K562 (cell line): Measurements from ENCODE around the gene ADGRB3. TPM values are rescaled to one million over a fixed set of nuclear protein-coding genes. Genes with fewer than 3 reads are reported as not detected.

Experiments
- ATAC-seq: fragments of 200-7000 bp; cut with Tn5 transposase; 3 replicates; pipeline ENCODE4 v1.9.1; 2020; ENCODE audit warnings: moderate library complexity
- BruUV-seq: library from RNA; stranded (reverse); fragments of 400-500 nt; replicated peaks from 2 replicates; lab custom pipeline; 2021; lab: Mats Ljungman, UMichigan
- CTCF ChIA-PET: fragments of 300-600 bp; formaldehyde crosslinking; extraction: SDS; loops from one replicate; lab custom pipeline; 2021; ENCODE audit warnings: low intra/inter-chr PET ratio; lab: Yijun Ruan, JAX
- POLR2A ChIA-PET: fragments of 300-600, 350-650 bp; sonication (Branson Sonifier 250); formaldehyde crosslinking; extraction: SDS; loops from one replicate; lab custom pipeline; 2021; ENCODE audit warnings: antibody characterized with exemption, inconsistent platforms; lab: Yijun Ruan, JAX
- DNase-seq, 4 experiments: peaks; one replicate each; pipeline versions ENCODE4 v3.0.0 to v3.0.0-alpha.2; 2011 to 2018; ENCODE audit warnings: low spot score in 3 of 4, mixed read lengths in 3 of 4; ENCODE audit errors: extremely low read depth in 1 of 4
- FAIRE-seq: peaks from 2 replicates; lab custom pipeline; 2011; peaks lifted over from hg19 to GRCh38; lab: Jason Lieb, UNC
- H2AFZ ChIP-seq: 2 replicates; pipeline ENCODE4 v1.6.0; 2011; ENCODE audit warnings: low read depth, low read length, control low read depth, inconsistent platforms
- H3K27ac ChIP-seq: fragments of 200-600 bp; 3 replicates; pipeline ENCODE4 v1.8.0; 2011; ENCODE audit warnings: low read depth, mild to moderate bottlenecking, control low read depth, inconsistent platforms, low read length, moderate library complexity, mixed read lengths; ENCODE audit errors: extremely low read depth
- H3K27me3 ChIP-seq, 2 experiments: fragments of 300-600 bp in 1 of 2; 2 replicates in 1 of 2; 3 replicates in 1 of 2; pipeline versions ENCODE4 v1.6.0 to v1.8.0; 2011; ENCODE audit warnings: inconsistent platforms in 2 of 2, low read length in 2 of 2, mild to moderate bottlenecking in 1 of 2, mixed read lengths in 1 of 2, moderate library complexity in 1 of 2; ENCODE audit not compliant: control insufficient read depth in 2 of 2, insufficient read depth in 2 of 2
- H3K36me3 ChIP-seq: fragments of 300-600 bp; 3 replicates; pipeline ENCODE4 v1.8.0; 2011; ENCODE audit warnings: mild to moderate bottlenecking, low read length, inconsistent platforms; ENCODE audit not compliant: control insufficient read depth, insufficient read depth
- H3K4me1 ChIP-seq, 2 experiments: fragments of 200-600 bp in 1 of 2; replicated peaks in 1 of 2; 2 replicates in 1 of 2; 3 replicates in 1 of 2; pipeline versions ENCODE4 v1.5.1 to v1.8.0; 2011; ENCODE audit warnings: inconsistent platforms in 2 of 2, low read length in 2 of 2, mild to moderate bottlenecking in 1 of 2, mixed read lengths in 1 of 2, moderate library complexity in 1 of 2; ENCODE audit not compliant: control insufficient read depth in 2 of 2, insufficient read depth in 2 of 2
- H3K4me2 ChIP-seq: 2 replicates; pipeline ENCODE4 v1.6.1; 2011; ENCODE audit warnings: low read length, control low read depth, inconsistent platforms, mixed read lengths; ENCODE audit not compliant: insufficient read depth
- H3K4me3 ChIP-seq: fragments of 200-600 bp; sonication (generic), shearing (Covaris generic); 2 replicates; pipeline ENCODE4 v1.5.1; 2016; ENCODE audit warnings: control low read depth, inconsistent platforms
- H3K79me2 ChIP-seq: fragments of 200-600 bp; 3 replicates; pipeline ENCODE4 v1.8.0; 2011; ENCODE audit warnings: low read length, inconsistent platforms; ENCODE audit not compliant: control insufficient read depth, insufficient read depth
- H3K9ac ChIP-seq, 2 experiments: 2 replicates each; pipeline versions ENCODE4 v1.6.0 to v1.6.1; 2011; ENCODE audit warnings: low read depth in 2 of 2, low read length in 2 of 2, control low read depth in 1 of 2, inconsistent platforms in 1 of 2, mild to moderate bottlenecking in 1 of 2, mixed read lengths in 1 of 2; ENCODE audit not compliant: insufficient read depth in 1 of 2
- H3K9me1 ChIP-seq: one replicate; pipeline ENCODE4 v1.6.0; 2011; ENCODE audit warnings: inconsistent platforms, mild to moderate bottlenecking, low read length, moderate library complexity; ENCODE audit not compliant: control insufficient read depth, insufficient read depth
- H3K9me3 ChIP-seq: replicated peaks from 2 replicates; pipeline ENCODE4 v1.5.1; 2011; ENCODE audit warnings: low read depth, low read length, inconsistent platforms; ENCODE audit not compliant: control insufficient read depth, insufficient read depth
- H4K20me1 ChIP-seq: replicated peaks from 2 replicates; pipeline ENCODE4 v1.6.1; 2011; ENCODE audit warnings: low read length, inconsistent platforms, mixed read lengths; ENCODE audit not compliant: control insufficient read depth, insufficient read depth
- HNRNPK ChIP-seq: fragments of 200-400 bp; formaldehyde crosslinking; IDR thresholded peaks from one replicate; pipeline ENCODE4 v1.6.1; 2018; ENCODE audit warnings: mild to moderate bottlenecking, low read depth, low read length; ENCODE audit not compliant: poor library complexity, severe bottlenecking
- JUNB ChIP-seq: fragments of 450-650 bp; formaldehyde crosslinking; conservative IDR thresholded peaks from 2 replicates; pipeline ENCODE4 v1.4.0; 2020; ENCODE audit warnings: mild to moderate bottlenecking
- NR4A1 ChIP-seq, 2 experiments: fragments of 250-450 bp in 1 of 2; fragments of 450-650 bp in 1 of 2; sonication (Bioruptor Pico) in 1 of 2; IDR thresholded peaks; 2 replicates each; pipeline versions ENCODE4 v1.4.0 to v1.6.1; 2016 to 2020; ENCODE audit warnings: mild to moderate bottlenecking in 2 of 2, missing compliant biosample characterization in 1 of 2, missing genetic modification characterization in 1 of 2, moderate library complexity in 1 of 2
- PCBP1 ChIP-seq: fragments of 200-400 bp; formaldehyde crosslinking; IDR thresholded peaks from 2 replicates; pipeline ENCODE4 v1.6.1; 2018; ENCODE audit warnings: mild to moderate bottlenecking, low read depth, low read length; ENCODE audit not compliant: poor library complexity, severe bottlenecking
- PCBP2 ChIP-seq: fragments of 200-400 bp; formaldehyde crosslinking; IDR thresholded peaks from 2 replicates; pipeline ENCODE4 v1.6.1; 2018; ENCODE audit warnings: low read length, low read depth, mild to moderate bottlenecking, moderate library complexity; ENCODE audit not compliant: poor library complexity, severe bottlenecking
- RBM39 ChIP-seq: fragments of 200-400 bp; formaldehyde crosslinking; optimal IDR thresholded peaks from 2 replicates; pipeline ENCODE3; 2018; ENCODE audit warnings: low read depth, low read length
- ZNF431 ChIP-seq: sonication (generic); formaldehyde crosslinking; IDR thresholded peaks from 2 replicates; pipeline ENCODE4 v1.8.0; 2022; ENCODE audit warnings: mild to moderate bottlenecking, missing genetic modification reagents
- ZNF830 ChIP-seq: fragments of 250-450 bp; sonication (Bioruptor Pico); IDR thresholded peaks from 2 replicates; pipeline ENCODE4 v1.5.0; 2021; ENCODE audit warnings: mild to moderate bottlenecking
- in situ Hi-C: fragments of 300-500 bp; cut with MboI; formaldehyde crosslinking; loops from 4 replicates; pipeline ENCODE4 v1.15.0; 2018; ENCODE audit warnings: inconsistent platforms, mixed read lengths
- intact Hi-C: fragments of 100-400 bp; cut with micrococcal nuclease; formaldehyde crosslinking; loops from 2 replicates; pipeline ENCODE4 v1.14.2; 2022
- polyA plus RNA-seq, 8 experiments: library from polyadenylated mRNA; depleted of rRNA in 4 of 8; stranded (reverse) in 5 of 8; unstranded in 3 of 8; fragments of >200 nt; fragmentation: Nextera tagmentation in 2 of 8; fragmentation: Illumina TruSeq in 1 of 8; extraction: Ambion mirVana in 2 of 8; extraction: Trizol in 1 of 8; gene quantifications; 2 replicates each; pipeline versions ENCODE4 v1.2.1 to v1.2.3, GENCODE V29; 2011 to 2014; ENCODE audit warnings: inconsistent platforms in 1 of 8, missing spikeins in 1 of 8
- total RNA-seq, 7 experiments: library from RNA; depleted of rRNA in 6 of 7; stranded (reverse); fragments of >200 nt in 6 of 7; fragmentation: Illumina TruSeq in 2 of 7; extraction: Trizol in 2 of 7; gene quantifications; 2 replicates each; pipeline versions ENCODE4 v1.2.1 to v1.2.3, GENCODE V29; 2011 to 2021; ENCODE audit warnings: low replicate concordance in 1 of 7
- TF ChIP-seq, protein P1 (sequence below): sonication (generic); formaldehyde crosslinking; IDR thresholded peaks from 2 replicates; pipeline ENCODE4 v1.4.0; 2020; ENCODE audit warnings: mild to moderate bottlenecking, missing genetic modification reagents

Gene ADGRB3
- total and polyA plus RNA-seq, 9 of the 15 experiments (the other 6 are each of a cell fraction or from before 2014, with no cell fraction given) = 0.90 to 7.8 (median 2.4) TPM

DNA sequence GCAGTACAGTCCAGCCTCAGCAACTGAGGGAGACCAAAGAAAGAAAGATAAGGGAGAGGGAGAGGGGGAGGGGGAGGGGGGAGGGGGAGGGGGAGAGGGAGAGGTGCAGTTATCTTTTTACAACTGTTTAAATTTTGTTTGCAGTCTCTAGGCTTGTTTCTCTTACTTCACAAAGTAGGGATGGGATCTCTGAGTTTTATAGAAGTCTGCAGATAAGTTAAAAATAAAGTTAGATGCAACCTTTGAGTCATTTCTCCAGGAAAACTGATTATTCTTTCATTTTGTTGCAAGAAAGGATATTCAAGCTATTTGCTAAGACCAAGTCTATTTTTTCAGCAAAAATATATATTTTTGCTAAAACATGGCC is 487.3 kb downstream of the ADGRB3 start:
- in situ Hi-C loops = no loop called here
- Histone ChIP-seq H3K4me2 (no peak overlapping the region), H3K4me3 (no peak overlapping the region), H2AFZ (no peak overlapping the region), H4K20me1 (no peaks in the 10 kb centered on the region), H3K79me2 (no peaks in the 10 kb centered on the region), H3K9ac (no peak overlapping the region), H3K36me3 (no peaks in the 10 kb centered on the region), H3K4me1 (peaks cover 0 to 4% of the 10 kb centered on the region in 2 experiments; a peak in 1 of 5 replicates), H3K27ac (no peak overlapping the region), H3K9me1 (no peaks in the 10 kb centered on the region), H3K27me3 (no peaks in the 10 kb centered on the region), H3K9me3 (no peaks in the 10 kb centered on the region)
- ChIA-PET POLR2A (no interaction called here), CTCF (no interaction called here)
- FAIRE-seq (no peak), ATAC-seq (no peak), DNase-seq (no peak)
- intact Hi-C loops = no loop called here
- TF ChIP-seq ZNF830 (CRISPR knock-in tag) (no peak), PCBP2 (peak; percentile 27), NR4A1 (CRISPR knock-in tag; IDR thresholded peaks at IDR 0.05) (no peak), NR4A1 (tag; IDR thresholded peaks at IDR 0.05) (no peak), ZNF431 (CRISPR knock-in tag) (no peak), JUNB (CRISPR knock-in tag) (no peak), HNRNPK (peak; percentile 85), RBM39 (no peak), PCBP1 (peak; percentile 57)
- TF ChIP-seq, protein P1, sequence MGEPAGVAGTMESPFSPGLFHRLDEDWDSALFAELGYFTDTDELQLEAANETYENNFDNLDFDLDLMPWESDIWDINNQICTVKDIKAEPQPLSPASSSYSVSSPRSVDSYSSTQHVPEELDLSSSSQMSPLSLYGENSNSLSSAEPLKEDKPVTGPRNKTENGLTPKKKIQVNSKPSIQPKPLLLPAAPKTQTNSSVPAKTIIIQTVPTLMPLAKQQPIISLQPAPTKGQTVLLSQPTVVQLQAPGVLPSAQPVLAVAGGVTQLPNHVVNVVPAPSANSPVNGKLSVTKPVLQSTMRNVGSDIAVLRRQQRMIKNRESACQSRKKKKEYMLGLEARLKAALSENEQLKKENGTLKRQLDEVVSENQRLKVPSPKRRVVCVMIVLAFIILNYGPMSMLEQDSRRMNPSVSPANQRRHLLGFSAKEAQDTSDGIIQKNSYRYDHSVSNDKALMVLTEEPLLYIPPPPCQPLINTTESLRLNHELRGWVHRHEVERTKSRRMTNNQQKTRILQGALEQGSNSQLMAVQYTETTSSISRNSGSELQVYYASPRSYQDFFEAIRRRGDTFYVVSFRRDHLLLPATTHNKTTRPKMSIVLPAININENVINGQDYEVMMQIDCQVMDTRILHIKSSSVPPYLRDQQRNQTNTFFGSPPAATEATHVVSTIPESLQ = no peak
- BruUV-seq = no TSS peak
